Measurements from ENCODE around the gene FAM171A1.

DNA sequence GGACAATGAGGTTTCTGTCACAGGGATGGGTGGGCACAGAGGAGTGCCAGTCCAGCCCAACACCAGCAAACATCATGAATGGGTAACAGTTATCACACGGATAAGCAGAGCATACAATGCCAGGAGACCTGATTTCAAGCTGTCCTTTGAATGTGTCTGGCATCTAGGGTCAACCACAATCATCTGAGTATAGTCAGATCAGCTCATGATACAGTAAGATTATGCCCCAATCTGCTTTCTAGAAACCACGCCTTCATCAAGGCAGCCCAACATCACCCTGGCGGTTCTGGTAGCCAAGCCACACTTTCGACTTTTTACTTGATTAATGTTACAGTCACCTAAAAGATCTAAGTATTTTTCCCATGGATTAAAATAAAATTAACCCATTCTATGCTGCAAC lies 10.5 kb downstream of the FAM171A1 start:
- TF ChIP-seq CTCF (IDR thresholded peaks at IDR 0.05; ENCODE audit: low read depth, low read length) (no peak), EZH2phosphoT487 (IDR thresholded peaks at IDR 0.05; ENCODE audit: low read depth) (no peak)

Measured in OCI-LY3 (cell line).